ENCODE measurements around the gene CLEC18B.
"Not testable (repeated sequence)": the region's sequence is repeated elsewhere in the genome, so short reads cannot be mapped to it uniquely, and the experiment has no call there.

CLEC18B gene

GRCh38 chr16:74412775-74413390, 8.4 kb downstream of the CLEC18B start:
- H3K9me3 ChIP-seq (ENCODE audit: control insufficient read depth, insufficient read depth, low read length); H3K9ac ChIP-seq (ENCODE audit: low read depth, low read length); H3K4me3 ChIP-seq (ENCODE audit: low read depth, low read length); H3K4me1 ChIP-seq (ENCODE audit: control insufficient read depth, insufficient read depth, low read length); H3K36me3 ChIP-seq (ENCODE audit: control insufficient read depth, insufficient read depth, low read length); H3K27me3 ChIP-seq (ENCODE audit: control insufficient read depth, insufficient read depth, low read length): not testable (repeated sequence)

GRCh38 chr16:74412138-74412774, 9.0 kb downstream of the CLEC18B start:
- H3K36me3 ChIP-seq (ENCODE audit: control insufficient read depth, insufficient read depth, low read length); H3K9me3 ChIP-seq (ENCODE audit: control insufficient read depth, insufficient read depth, low read length); H3K4me3 ChIP-seq (ENCODE audit: low read depth, low read length); H3K9ac ChIP-seq (ENCODE audit: low read depth, low read length); H3K4me1 ChIP-seq (ENCODE audit: control insufficient read depth, insufficient read depth, low read length); H3K27me3 ChIP-seq (ENCODE audit: control insufficient read depth, insufficient read depth, low read length): not testable (repeated sequence)

- H3K36me3 ChIP-seq (ENCODE audit: control insufficient read depth, insufficient read depth, low read length); H3K9ac ChIP-seq (ENCODE audit: low read depth, low read length): not testable (repeated sequence)
Observed at GRCh38 chr16:74410981-74411380, 10.3 kb downstream of the CLEC18B start.

GRCh38 chr16:74410057-74410957, 11.0 kb downstream of the CLEC18B start:
- not testable (repeated sequence) for H3K9ac ChIP-seq (ENCODE audit: low read depth, low read length); H3K4me3 ChIP-seq (ENCODE audit: low read depth, low read length); H3K36me3 ChIP-seq (ENCODE audit: control insufficient read depth, insufficient read depth, low read length); H3K27me3 ChIP-seq (ENCODE audit: control insufficient read depth, insufficient read depth, low read length); H3K4me1 ChIP-seq (ENCODE audit: control insufficient read depth, insufficient read depth, low read length); H3K9me3 ChIP-seq (ENCODE audit: control insufficient read depth, insufficient read depth, low read length)

More at GRCh38 chr16:74410981-74411380, 10.3 kb downstream of the CLEC18B start:
- not testable (repeated sequence) for H3K4me1 ChIP-seq (ENCODE audit: control insufficient read depth, insufficient read depth, low read length); H3K4me3 ChIP-seq (ENCODE audit: low read depth, low read length); H3K9me3 ChIP-seq (ENCODE audit: control insufficient read depth, insufficient read depth, low read length); H3K27me3 ChIP-seq (ENCODE audit: control insufficient read depth, insufficient read depth, low read length)

GRCh38 chr16:74409185-74409981, 11.9 kb downstream of the CLEC18B start:
- not testable (repeated sequence) for H3K27me3 ChIP-seq (ENCODE audit: control insufficient read depth, insufficient read depth, low read length); H3K4me1 ChIP-seq (ENCODE audit: control insufficient read depth, insufficient read depth, low read length); H3K9me3 ChIP-seq (ENCODE audit: control insufficient read depth, insufficient read depth, low read length); H3K9ac ChIP-seq (ENCODE audit: low read depth, low read length); H3K4me3 ChIP-seq (ENCODE audit: low read depth, low read length); H3K36me3 ChIP-seq (ENCODE audit: control insufficient read depth, insufficient read depth, low read length)

- peak overlapping the region; percentile 48 for H3K4me3 ChIP-seq (ENCODE audit: low read depth, low read length)
- not testable (repeated sequence) for H3K36me3 ChIP-seq (ENCODE audit: control insufficient read depth, insufficient read depth, low read length); H3K27me3 ChIP-seq (ENCODE audit: control insufficient read depth, insufficient read depth, low read length); H3K9me3 ChIP-seq (ENCODE audit: control insufficient read depth, insufficient read depth, low read length); H3K4me1 ChIP-seq (ENCODE audit: control insufficient read depth, insufficient read depth, low read length)
- H3K9ac ChIP-seq (ENCODE audit: low read depth, low read length): peak overlapping the region; percentile 79
Observed at GRCh38 chr16:74407362-74407705, 13.9 kb downstream of the CLEC18B start.

GRCh38 chr16:74406600-74407361, 14.5 kb downstream of the CLEC18B start:
- not testable (repeated sequence) for H3K36me3 ChIP-seq (ENCODE audit: control insufficient read depth, insufficient read depth, low read length); H3K4me1 ChIP-seq (ENCODE audit: control insufficient read depth, insufficient read depth, low read length); H3K9me3 ChIP-seq (ENCODE audit: control insufficient read depth, insufficient read depth, low read length); H3K27me3 ChIP-seq (ENCODE audit: control insufficient read depth, insufficient read depth, low read length)
- Histone ChIP-seq H3K4me3 (ENCODE audit: low read depth, low read length) (peak overlapping the region; percentile 48), H3K9ac (ENCODE audit: low read depth, low read length) (peak overlapping the region; percentile 79)

- H3K27me3 ChIP-seq (ENCODE audit: control insufficient read depth, insufficient read depth, low read length); H3K9ac ChIP-seq (ENCODE audit: low read depth, low read length); H3K9me3 ChIP-seq (ENCODE audit: control insufficient read depth, insufficient read depth, low read length); H3K4me3 ChIP-seq (ENCODE audit: low read depth, low read length); H3K36me3 ChIP-seq (ENCODE audit: control insufficient read depth, insufficient read depth, low read length); H3K4me1 ChIP-seq (ENCODE audit: control insufficient read depth, insufficient read depth, low read length): not testable (repeated sequence)
Observed at GRCh38 chr16:74404148-74404933, 16.9 kb downstream of the CLEC18B start.

- H3K9ac ChIP-seq (ENCODE audit: low read depth, low read length); H3K4me3 ChIP-seq (ENCODE audit: low read depth, low read length); H3K4me1 ChIP-seq (ENCODE audit: control insufficient read depth, insufficient read depth, low read length); H3K9me3 ChIP-seq (ENCODE audit: control insufficient read depth, insufficient read depth, low read length); H3K27me3 ChIP-seq (ENCODE audit: control insufficient read depth, insufficient read depth, low read length); H3K36me3 ChIP-seq (ENCODE audit: control insufficient read depth, insufficient read depth, low read length): not testable (repeated sequence)
Observed at GRCh38 chr16:74400238-74400637, 21.0 kb downstream of the CLEC18B start.

GRCh38 chr16:74398212-74398895, 22.9 kb downstream of the CLEC18B start:
- H3K9ac ChIP-seq (ENCODE audit: low read depth, low read length): not testable (repeated sequence)

More at GRCh38 chr16:74398212-74398895, 22.9 kb downstream of the CLEC18B start:
- H3K27me3 ChIP-seq (ENCODE audit: control insufficient read depth, insufficient read depth, low read length); H3K36me3 ChIP-seq (ENCODE audit: control insufficient read depth, insufficient read depth, low read length); H3K4me3 ChIP-seq (ENCODE audit: low read depth, low read length); H3K4me1 ChIP-seq (ENCODE audit: control insufficient read depth, insufficient read depth, low read length); H3K9me3 ChIP-seq (ENCODE audit: control insufficient read depth, insufficient read depth, low read length): not testable (repeated sequence)
